Right atrium auricular region (tissue), 2 donors: ENCODE measurements around the gene SRPK2. TPM values are rescaled to one million over a fixed set of nuclear protein-coding genes. Genes with fewer than 3 reads are reported as not detected.

Experiments
- DNase-seq: peaks from one replicate; pipeline ENCODE4 v3.0.0-alpha.2; 2019; ENCODE audit warnings: low spot score
- H3K27ac ChIP-seq, 2 donors: fragments of 200-600 bp; sonication (generic); 1 replicate in 1 of 2; 2 replicates in 1 of 2; pipeline ENCODE4 v1.5.1; 2016 to 2019
- H3K27me3 ChIP-seq, 2 donors: fragments of 200-600 bp; sonication (generic); one replicate each; pipeline versions ENCODE4 v1.5.1 to v1.6.0; 2017 to 2019
- H3K36me3 ChIP-seq: fragments of 200-600 bp; sonication (generic); one replicate; pipeline ENCODE4 v1.5.1; 2016
- H3K4me1 ChIP-seq, 2 donors: fragments of 200-600 bp; sonication (generic); one replicate each; pipeline versions ENCODE4 v1.5.1 to v1.6.0; 2017 to 2019
- H3K4me3 ChIP-seq, 2 donors: fragments of 200-600 bp; sonication (generic); 1 replicate in 1 of 2; 2 replicates in 1 of 2; pipeline ENCODE4 v1.5.1; 2017 to 2019; ENCODE audit warnings: mild to moderate bottlenecking in 1 of 2, moderate library complexity in 1 of 2
- H3K9me3 ChIP-seq, 2 donors: fragments of 200-600 bp; sonication (generic); one replicate each; pipeline ENCODE4 v1.5.1; 2019
- CTCF ChIP-seq, 2 donors: fragments of 200-600 bp; sonication (generic); IDR thresholded peaks; one replicate each; pipeline ENCODE4 v1.5.1; 2019; ENCODE audit warnings: antibody characterized with exemption in 2 of 2
- total RNA-seq, 2 donors: library from RNA; depleted of rRNA; stranded (reverse); fragments of >200 nt; gene quantifications; one replicate each; pipeline ENCODE4 v1.1.0, GENCODE V29; 2016

SRPK2 gene
- total RNA-seq, 2 donors from 2014 or later: 19.8 to 20.9 TPM

GRCh38 chr7:105133986-105134655, 254.6 kb downstream of the SRPK2 start:
- Histone ChIP-seq H3K27ac (no peak overlapping the region), H3K9me3 (no peaks in the 10 kb centered on the region), H3K36me3 (peaks cover 11% of the 10 kb centered on the region), H3K27me3 (no peaks in the 10 kb centered on the region), H3K4me3 (no peak overlapping the region), H3K4me1 (peaks cover 0 to 25% of the 10 kb centered on the region in 2 donors)
- DNase-seq: no peak
- TF ChIP-seq CTCF (IDR thresholded peaks at IDR 0.05): no peak

- Histone ChIP-seq H3K27ac (no peak overlapping the region), H3K9me3 (no peaks in the 10 kb centered on the region), H3K27me3 (no peaks in the 10 kb centered on the region), H3K4me1 (peaks cover 0 to 25% of the 10 kb centered on the region in 2 donors), H3K36me3 (peaks cover 11% of the 10 kb centered on the region), H3K4me3 (no peak overlapping the region)
- no peak for TF ChIP-seq CTCF (IDR thresholded peaks at IDR 0.05)
- DNase-seq: no peak
Observed at GRCh38 chr7:105133358-105133757, 255.4 kb downstream of the SRPK2 start.

- TF ChIP-seq CTCF (IDR thresholded peaks at IDR 0.05): no peak
- no peaks in the 10 kb centered on the region for H3K9me3 ChIP-seq
- no peak overlapping the region for H3K4me3 ChIP-seq
- DNase-seq: no peak
- no peak overlapping the region for H3K27ac ChIP-seq
- peaks cover 11% of the 10 kb centered on the region for H3K36me3 ChIP-seq
- H3K27me3 ChIP-seq: no peaks in the 10 kb centered on the region
- H3K4me1 ChIP-seq: peaks cover 0 to 25% of the 10 kb centered on the region in 2 donors
Observed at GRCh38 chr7:105132835-105133234, 255.9 kb downstream of the SRPK2 start.

GRCh38 chr7:105132335-105132734, 256.4 kb downstream of the SRPK2 start:
- DNase-seq: no peak
- Histone ChIP-seq H3K4me1 (peaks cover 0 to 22% of the 10 kb centered on the region in 2 donors), H3K36me3 (peaks cover 11% of the 10 kb centered on the region), H3K4me3 (no peak overlapping the region), H3K27ac (no peak overlapping the region), H3K9me3 (no peaks in the 10 kb centered on the region), H3K27me3 (no peaks in the 10 kb centered on the region)
- TF ChIP-seq CTCF (IDR thresholded peaks at IDR 0.05): no peak

- H3K27ac ChIP-seq: no peak overlapping the region
- TF ChIP-seq CTCF (IDR thresholded peaks at IDR 0.05): no peak
- no peaks in the 10 kb centered on the region for H3K27me3 ChIP-seq
- H3K4me3 ChIP-seq: no peak overlapping the region
- DNase-seq: no peak
- no peaks in the 10 kb centered on the region for H3K9me3 ChIP-seq
- peaks cover 11% of the 10 kb centered on the region for H3K36me3 ChIP-seq
- H3K4me1 ChIP-seq: peaks cover 0 to 19% of the 10 kb centered on the region in 2 donors
Observed at GRCh38 chr7:105131890-105132289, 256.8 kb downstream of the SRPK2 start.
